Neutrophil (primary cell): Measurements from ENCODE around the gene HSPA1B.
"Not testable (repeated sequence)": the region's sequence is repeated elsewhere in the genome, so short reads cannot be mapped to it uniquely, and the experiment has no call there.

Experiments used
- H3K27ac ChIP-seq: fragments of 200-600 bp; sonication (generic); 2 replicates; pipeline ENCODE4 v1.5.1; 2016; ENCODE audit warnings: mild to moderate bottlenecking, moderate library complexity
- H3K27me3 ChIP-seq: fragments of 200-600 bp; sonication (generic); 2 replicates; pipeline ENCODE4 v1.6.0; 2016; ENCODE audit warnings: mild to moderate bottlenecking
- H3K36me3 ChIP-seq: fragments of 200-600 bp; sonication (generic); 2 replicates; pipeline ENCODE4 v1.5.1; 2017
- H3K4me1 ChIP-seq, 2 experiments: fragments of 200-600 bp in 1 of 2; sonication (generic) in 1 of 2; 1 replicate in 1 of 2; 2 replicates in 1 of 2; pipeline versions ENCODE4 v1.5.1 to v1.6.1; 2013 to 2016; ENCODE audit warnings: low read depth in 1 of 2, low read length in 1 of 2, mild to moderate bottlenecking in 1 of 2, moderate library complexity in 1 of 2; ENCODE audit not compliant: control insufficient read depth in 1 of 2, insufficient read depth in 1 of 2
- H3K4me3 ChIP-seq, 2 experiments: fragments of 200-600 bp in 1 of 2; sonication (generic) in 1 of 2; 1 replicate in 1 of 2; 2 replicates in 1 of 2; pipeline ENCODE4 v1.5.1; 2013 to 2016; ENCODE audit warnings: low read depth in 1 of 2, low read length in 1 of 2, mild to moderate bottlenecking in 1 of 2, moderate library complexity in 1 of 2
- H3K9me3 ChIP-seq: fragments of 200-600 bp; sonication (generic); 2 replicates; pipeline ENCODE4 v1.5.1; 2016
- TF ChIP-seq, protein P1 (sequence below): fragments of 200-600 bp; sonication (generic); IDR thresholded peaks from 2 replicates; pipeline ENCODE4 v1.5.1; 2016; ENCODE audit warnings: antibody characterized with exemption

HSPA1B gene

DNA sequence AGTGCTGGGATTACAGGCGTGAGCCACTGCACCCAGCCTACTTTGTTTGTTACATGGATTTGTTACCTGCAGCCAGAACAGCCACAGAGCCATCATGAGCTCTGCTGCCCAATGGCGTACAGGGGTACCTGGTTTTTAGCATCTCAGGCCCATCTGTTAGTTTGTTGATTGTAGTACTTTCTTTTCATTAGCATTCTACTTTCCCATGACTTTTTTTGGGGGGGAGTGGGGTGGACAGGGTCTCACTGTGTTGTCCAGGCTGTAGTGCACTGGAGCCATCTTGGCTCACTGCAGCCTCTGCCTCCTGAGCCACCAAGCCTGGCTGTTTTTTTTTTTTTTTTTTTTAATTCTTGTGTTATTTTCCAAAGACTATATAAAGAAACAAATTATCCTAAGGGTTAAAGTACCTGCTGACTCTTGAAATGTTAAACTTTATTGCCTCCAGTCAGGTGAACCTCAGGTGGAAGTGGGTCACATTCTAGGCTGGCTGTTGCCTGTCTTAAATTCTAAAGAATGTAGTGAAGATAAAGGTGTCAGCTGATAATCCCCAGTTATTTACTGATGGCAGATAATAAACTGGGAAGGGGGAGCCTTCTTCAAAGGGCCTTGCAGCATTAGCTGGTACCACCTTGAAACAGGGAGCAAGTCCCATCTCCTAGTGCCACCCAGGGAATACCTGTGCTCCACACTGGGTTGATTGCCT is 19.9 kb downstream of the HSPA1B start:
- no peak overlapping the region for H3K27ac ChIP-seq
- H3K4me3 ChIP-seq, result no peak overlapping the region
- no peaks in the 10 kb centered on the region for H3K27me3 ChIP-seq
- no peaks in the 10 kb centered on the region for H3K9me3 ChIP-seq
- TF ChIP-seq, protein P1, sequence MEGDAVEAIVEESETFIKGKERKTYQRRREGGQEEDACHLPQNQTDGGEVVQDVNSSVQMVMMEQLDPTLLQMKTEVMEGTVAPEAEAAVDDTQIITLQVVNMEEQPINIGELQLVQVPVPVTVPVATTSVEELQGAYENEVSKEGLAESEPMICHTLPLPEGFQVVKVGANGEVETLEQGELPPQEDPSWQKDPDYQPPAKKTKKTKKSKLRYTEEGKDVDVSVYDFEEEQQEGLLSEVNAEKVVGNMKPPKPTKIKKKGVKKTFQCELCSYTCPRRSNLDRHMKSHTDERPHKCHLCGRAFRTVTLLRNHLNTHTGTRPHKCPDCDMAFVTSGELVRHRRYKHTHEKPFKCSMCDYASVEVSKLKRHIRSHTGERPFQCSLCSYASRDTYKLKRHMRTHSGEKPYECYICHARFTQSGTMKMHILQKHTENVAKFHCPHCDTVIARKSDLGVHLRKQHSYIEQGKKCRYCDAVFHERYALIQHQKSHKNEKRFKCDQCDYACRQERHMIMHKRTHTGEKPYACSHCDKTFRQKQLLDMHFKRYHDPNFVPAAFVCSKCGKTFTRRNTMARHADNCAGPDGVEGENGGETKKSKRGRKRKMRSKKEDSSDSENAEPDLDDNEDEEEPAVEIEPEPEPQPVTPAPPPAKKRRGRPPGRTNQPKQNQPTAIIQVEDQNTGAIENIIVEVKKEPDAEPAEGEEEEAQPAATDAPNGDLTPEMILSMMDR, result no peak
- H3K4me1 ChIP-seq, result no peaks in the 10 kb centered on the region
- no peaks in the 10 kb centered on the region for H3K36me3 ChIP-seq

DNA sequence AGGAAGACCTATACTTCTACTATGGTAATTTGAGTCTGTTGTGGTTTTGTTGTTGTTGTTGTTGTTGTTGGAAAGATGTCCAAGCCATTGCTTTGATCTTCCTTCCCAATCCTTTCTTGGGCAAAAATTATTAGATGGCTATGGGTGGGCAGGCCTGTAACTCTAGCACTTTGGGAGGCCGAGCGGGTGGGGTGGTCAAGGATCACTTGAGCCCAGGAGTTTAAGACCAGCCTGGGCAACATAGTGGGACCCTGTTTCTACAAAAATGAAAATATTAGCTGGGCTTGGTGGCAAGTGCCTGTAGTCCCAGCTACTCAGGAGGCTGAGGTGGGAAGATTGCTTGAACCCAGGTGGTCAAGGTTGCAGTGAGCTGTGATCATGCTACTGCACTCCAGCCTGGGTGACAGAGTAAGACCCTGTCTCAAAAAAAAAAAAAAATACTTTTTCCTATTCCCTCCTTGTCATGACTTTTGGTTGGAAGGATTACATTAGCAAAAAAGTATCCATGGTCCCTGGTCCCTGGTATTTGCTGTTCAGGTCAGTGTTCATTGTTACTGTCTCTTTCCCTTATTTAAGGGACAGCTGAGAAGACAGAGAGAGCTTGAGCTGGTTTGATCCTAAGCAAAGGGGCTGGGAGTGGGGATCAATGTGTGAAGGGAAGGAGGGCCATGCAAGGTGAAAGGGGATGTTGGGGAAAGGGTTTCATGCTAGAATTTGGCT is 23.4 kb downstream of the HSPA1B start:
- Histone ChIP-seq H3K27ac (no peak overlapping the region), H3K4me1 (no peaks in the 10 kb centered on the region), H3K36me3 (no peaks in the 10 kb centered on the region), H3K4me3 (no peak overlapping the region), H3K27me3 (no peaks in the 10 kb centered on the region), H3K9me3 (no peaks in the 10 kb centered on the region)
- TF ChIP-seq, protein P1, result no peak

DNA sequence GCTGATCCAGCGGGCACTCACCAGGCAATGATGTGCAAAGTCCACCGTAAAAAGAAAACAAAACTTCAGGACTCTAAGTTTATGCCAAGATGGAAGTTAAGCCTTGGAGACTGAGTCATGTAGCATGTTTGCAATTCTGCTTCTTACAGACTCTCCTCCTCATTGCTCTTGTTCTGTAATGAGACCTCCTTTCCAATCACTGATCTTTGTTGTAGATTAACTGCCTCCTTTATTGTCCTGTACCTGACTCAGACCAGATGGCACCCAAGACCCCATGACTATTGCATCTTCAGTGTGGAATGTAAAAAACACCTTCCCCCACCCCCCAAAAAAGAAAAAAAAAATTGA is 23.9 kb downstream of the HSPA1B start:
- no peak overlapping the region for H3K4me3 ChIP-seq
- no peaks in the 10 kb centered on the region for H3K9me3 ChIP-seq
- TF ChIP-seq, protein P1, result no peak
- H3K27ac ChIP-seq, result no peak overlapping the region
- H3K36me3 ChIP-seq, result no peaks in the 10 kb centered on the region
- H3K27me3 ChIP-seq, result no peaks in the 10 kb centered on the region
- no peaks in the 10 kb centered on the region for H3K4me1 ChIP-seq

DNA sequence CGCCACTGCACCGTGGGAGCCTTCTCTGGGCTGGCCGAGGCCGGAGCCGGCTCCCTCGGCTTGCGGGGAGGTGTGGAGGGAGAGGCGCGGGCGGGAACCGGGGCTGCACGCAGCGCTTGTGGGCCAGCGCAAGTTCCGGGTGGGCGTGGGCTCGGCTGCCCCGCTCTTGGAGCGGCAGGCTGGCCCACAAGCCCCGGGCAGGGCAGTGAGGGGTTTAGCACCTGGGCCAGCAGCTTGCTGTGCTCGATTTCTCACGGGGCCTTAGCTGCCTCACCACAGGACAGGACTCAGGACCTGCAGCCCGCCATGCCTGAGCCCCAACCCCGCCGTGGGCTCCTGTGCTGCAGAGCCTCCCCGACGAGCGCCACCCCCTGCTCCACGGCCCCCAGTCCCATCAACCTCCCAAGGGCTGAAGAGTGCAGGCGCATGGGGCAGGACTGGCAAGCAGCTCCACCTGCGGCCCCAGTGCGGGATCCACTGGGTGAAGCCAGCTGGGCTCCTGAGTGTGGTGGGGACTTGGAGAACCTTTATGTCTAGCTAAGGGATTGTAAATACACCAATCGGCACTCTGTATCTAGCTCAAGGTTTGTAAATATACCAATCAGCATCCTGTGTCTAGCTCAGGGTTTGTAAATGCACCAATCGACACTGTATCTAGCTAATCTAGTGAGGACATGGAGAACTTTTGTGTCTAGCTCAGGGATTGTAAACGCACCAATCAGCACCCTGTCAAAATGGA is 24.6 kb downstream of the HSPA1B start:
- H3K4me3 ChIP-seq, H3K36me3 ChIP-seq, H3K27me3 ChIP-seq, H3K9me3 ChIP-seq, H3K4me1 ChIP-seq, H3K27ac ChIP-seq: not testable (repeated sequence)

DNA sequence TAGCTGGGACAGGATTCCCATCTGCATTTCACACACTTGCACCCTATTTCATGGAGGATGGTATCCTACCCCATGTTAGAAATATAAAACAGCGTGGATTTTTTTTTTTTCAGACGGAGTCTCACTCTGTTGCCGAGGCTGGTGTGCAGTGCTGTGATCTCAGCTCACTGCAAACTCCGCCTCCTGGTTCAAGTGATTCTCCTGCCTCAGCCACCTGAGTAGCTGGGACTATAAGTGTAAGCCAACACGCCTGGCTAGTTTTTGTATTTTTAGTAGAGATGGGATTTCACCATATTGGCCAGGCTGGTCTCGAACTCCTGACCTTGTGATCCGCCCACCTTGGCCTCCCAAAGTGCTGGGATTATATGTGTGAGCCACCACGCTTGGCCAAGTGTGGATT is 30.2 kb downstream of the HSPA1B start:
- H3K27ac ChIP-seq, H3K4me3 ChIP-seq, H3K4me1 ChIP-seq, H3K27me3 ChIP-seq, H3K9me3 ChIP-seq: not testable (repeated sequence)
- H3K36me3 ChIP-seq, result peaks cover 40% of the 10 kb centered on the region

DNA sequence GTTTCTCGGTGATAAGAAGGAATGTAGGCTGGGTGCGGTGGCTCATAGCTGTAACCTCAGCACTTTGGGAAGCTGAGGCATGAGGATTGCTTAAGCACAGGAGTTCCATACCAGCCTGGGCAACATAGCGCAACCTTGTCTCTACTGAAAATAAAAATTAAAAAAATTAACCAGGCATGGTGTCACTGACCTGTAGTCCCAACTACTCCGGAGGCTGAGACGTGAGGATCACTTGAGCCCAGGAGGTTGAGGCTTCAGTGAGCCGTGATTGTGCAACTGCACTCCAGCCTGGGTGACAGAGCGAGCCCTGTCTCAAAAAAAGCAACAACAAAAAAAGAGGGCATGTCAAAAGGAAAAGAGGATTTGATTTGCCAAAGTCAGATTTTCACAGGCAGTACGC is 31.2 kb downstream of the HSPA1B start:
- Histone ChIP-seq H3K4me1 (peaks cover 16 to 17% of the 10 kb centered on the region in 2 experiments), H3K4me3 (no peak overlapping the region), H3K27me3 (no peaks in the 10 kb centered on the region), H3K27ac (no peak overlapping the region), H3K9me3 (no peaks in the 10 kb centered on the region), H3K36me3 (peaks cover 40% of the 10 kb centered on the region)
- TF ChIP-seq, protein P1, result no peak
